Chondrocyte (in vitro differentiated cells): ENCODE results near the gene NPHS2. TPM values are rescaled to one million over a fixed set of nuclear protein-coding genes. Genes with fewer than 3 reads are reported as not detected.

Experiments used
- DNase-seq: peaks from one replicate; pipeline ENCODE4 v3.0.0; 2021; ENCODE audit warnings: mixed read lengths, low spot score
- H3K27ac Mint-ChIP-seq: one replicate; pipeline ENCODE4 v1.8.0; 2021; ENCODE audit warnings: mild to moderate bottlenecking, moderate library complexity, mixed read lengths; ENCODE audit not compliant: unreplicated experiment
- H3K27me3 Mint-ChIP-seq: 2 replicates; pipeline ENCODE4 v1.8.0; 2021; ENCODE audit warnings: low read depth, mixed read lengths
- H3K36me3 Mint-ChIP-seq: 2 replicates; pipeline ENCODE4 v1.8.0; 2021; ENCODE audit warnings: low read depth, mixed read lengths
- H3K4me1 Mint-ChIP-seq: 2 replicates; pipeline ENCODE4 v1.8.0; 2021; ENCODE audit warnings: low read depth, mild to moderate bottlenecking, mixed read lengths
- H3K4me3 Mint-ChIP-seq: one replicate; pipeline ENCODE4 v1.8.0; 2021; ENCODE audit warnings: mild to moderate bottlenecking, moderate library complexity, mixed read lengths; ENCODE audit not compliant: unreplicated experiment
- H3K9me3 Mint-ChIP-seq: 2 replicates; pipeline ENCODE4 v1.8.0; 2021; ENCODE audit warnings: low read depth, mixed read lengths
- total RNA-seq: library from RNA; stranded (reverse); gene quantifications from 3 replicates; pipeline ENCODE4 v1.2.1, GENCODE V29; 2021
- TF ChIP-seq, protein P1 (sequence below): fragments of 200-600 bp; sonication (generic); IDR thresholded peaks from 2 replicates; pipeline ENCODE4 v1.5.0; 2021; ENCODE audit warnings: antibody characterized with exemption, mild to moderate bottlenecking, moderate library complexity

Gene NPHS2
- total RNA-seq, 1 donor from 2014 or later, result not detected

DNA sequence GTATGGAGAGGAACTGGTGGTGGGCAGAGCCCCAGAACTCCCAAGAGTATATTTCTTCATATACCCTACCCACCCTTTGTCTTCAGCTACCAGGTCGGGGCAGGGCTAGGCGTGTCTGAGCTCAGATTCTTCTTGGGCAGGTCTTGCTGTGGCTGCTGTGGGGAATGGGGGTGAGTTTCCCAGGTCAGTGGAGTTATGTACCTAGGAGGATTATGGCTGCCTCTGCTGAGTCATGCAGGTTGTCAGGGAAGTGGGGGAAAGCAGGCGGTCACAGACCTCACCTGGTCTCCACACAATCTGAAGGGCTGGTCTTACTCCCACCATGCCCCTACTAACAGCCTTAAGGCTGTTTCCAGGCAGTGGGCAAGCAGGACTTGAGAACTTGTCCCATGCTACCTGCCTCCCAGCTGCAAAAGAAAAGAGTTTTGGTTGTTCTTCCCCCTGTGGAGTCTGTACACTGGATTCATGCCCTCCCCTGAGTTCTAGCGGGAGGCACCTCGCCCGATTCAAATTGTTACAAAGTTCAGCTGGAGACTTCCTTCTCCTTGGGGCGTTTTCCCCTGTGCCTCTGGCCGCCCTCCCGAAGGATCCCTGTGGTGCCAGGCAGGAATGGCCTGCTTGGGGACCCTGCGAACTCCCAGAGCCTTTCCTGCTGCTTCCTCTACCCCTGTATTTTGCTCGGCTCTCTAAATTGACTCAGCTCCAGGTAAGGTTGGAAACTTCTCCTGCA, 58.6 kb downstream of the NPHS2 start:
- peaks cover 1% of the 10 kb centered on the region for H3K36me3 Mint-ChIP-seq
- H3K4me3 Mint-ChIP-seq, result no peak overlapping the region
- H3K4me1 Mint-ChIP-seq, result no peaks in the 10 kb centered on the region
- H3K27ac Mint-ChIP-seq, result no peak overlapping the region
- peaks cover 27% of the 10 kb centered on the region for H3K9me3 Mint-ChIP-seq
- peaks cover 35% of the 10 kb centered on the region for H3K27me3 Mint-ChIP-seq
- DNase-seq, result no peak
- TF ChIP-seq, protein P1, sequence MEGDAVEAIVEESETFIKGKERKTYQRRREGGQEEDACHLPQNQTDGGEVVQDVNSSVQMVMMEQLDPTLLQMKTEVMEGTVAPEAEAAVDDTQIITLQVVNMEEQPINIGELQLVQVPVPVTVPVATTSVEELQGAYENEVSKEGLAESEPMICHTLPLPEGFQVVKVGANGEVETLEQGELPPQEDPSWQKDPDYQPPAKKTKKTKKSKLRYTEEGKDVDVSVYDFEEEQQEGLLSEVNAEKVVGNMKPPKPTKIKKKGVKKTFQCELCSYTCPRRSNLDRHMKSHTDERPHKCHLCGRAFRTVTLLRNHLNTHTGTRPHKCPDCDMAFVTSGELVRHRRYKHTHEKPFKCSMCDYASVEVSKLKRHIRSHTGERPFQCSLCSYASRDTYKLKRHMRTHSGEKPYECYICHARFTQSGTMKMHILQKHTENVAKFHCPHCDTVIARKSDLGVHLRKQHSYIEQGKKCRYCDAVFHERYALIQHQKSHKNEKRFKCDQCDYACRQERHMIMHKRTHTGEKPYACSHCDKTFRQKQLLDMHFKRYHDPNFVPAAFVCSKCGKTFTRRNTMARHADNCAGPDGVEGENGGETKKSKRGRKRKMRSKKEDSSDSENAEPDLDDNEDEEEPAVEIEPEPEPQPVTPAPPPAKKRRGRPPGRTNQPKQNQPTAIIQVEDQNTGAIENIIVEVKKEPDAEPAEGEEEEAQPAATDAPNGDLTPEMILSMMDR, result no peak

DNA sequence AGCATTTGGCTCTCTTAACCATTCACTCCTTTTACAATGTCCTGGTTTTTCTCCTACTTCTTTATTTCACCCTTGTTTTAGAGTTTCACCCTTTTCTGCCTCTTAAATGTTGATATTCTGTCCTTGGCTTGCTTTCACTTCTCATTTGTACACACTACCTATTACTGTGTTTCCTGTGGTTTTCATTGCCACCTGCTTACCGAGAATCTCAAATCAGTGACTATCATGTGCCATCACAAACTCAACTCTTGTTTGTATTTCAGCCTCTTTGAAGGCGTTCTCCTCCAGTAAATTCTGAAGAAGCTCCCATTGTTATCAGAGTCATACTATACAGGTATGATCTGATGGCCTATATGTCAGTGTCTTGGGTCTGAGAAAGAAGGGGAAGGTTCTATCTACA, 65.7 kb downstream of the NPHS2 start:
- no peak overlapping the region for H3K27ac Mint-ChIP-seq
- peaks cover 27% of the 10 kb centered on the region for H3K27me3 Mint-ChIP-seq
- H3K4me1 Mint-ChIP-seq, result no peaks in the 10 kb centered on the region
- no peak overlapping the region for H3K4me3 Mint-ChIP-seq
- peaks cover 16% of the 10 kb centered on the region for H3K9me3 Mint-ChIP-seq
- DNase-seq, result no peak
- peaks cover 3% of the 10 kb centered on the region for H3K36me3 Mint-ChIP-seq
- TF ChIP-seq, protein P1, result no peak

DNA sequence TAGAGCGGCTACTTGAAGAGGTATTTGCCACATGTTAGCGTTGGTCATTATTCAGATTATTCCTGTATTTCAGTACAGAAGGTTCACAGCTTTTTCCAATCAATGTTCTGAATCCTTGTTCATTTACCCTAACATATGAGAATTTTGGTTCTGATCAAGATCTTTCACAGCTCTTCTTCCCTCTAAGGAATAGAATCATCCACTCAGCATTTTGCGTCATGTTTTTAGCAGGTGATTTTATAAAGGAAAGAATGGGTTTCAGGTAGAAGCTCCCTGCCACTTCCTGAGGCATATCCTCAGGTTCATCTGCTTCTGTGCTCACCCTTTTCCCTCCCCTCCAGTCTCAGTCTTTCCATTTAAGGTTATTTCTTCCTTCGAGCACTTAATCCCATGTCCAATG, 66.4 kb downstream of the NPHS2 start:
- peaks cover 22% of the 10 kb centered on the region for H3K27me3 Mint-ChIP-seq
- DNase-seq, result no peak
- peaks cover 3% of the 10 kb centered on the region for H3K36me3 Mint-ChIP-seq
- H3K27ac Mint-ChIP-seq, result no peak overlapping the region
- peaks cover 16% of the 10 kb centered on the region for H3K9me3 Mint-ChIP-seq
- TF ChIP-seq, protein P1, result no peak
- H3K4me3 Mint-ChIP-seq, result no peak overlapping the region
- no peaks in the 10 kb centered on the region for H3K4me1 Mint-ChIP-seq

DNA sequence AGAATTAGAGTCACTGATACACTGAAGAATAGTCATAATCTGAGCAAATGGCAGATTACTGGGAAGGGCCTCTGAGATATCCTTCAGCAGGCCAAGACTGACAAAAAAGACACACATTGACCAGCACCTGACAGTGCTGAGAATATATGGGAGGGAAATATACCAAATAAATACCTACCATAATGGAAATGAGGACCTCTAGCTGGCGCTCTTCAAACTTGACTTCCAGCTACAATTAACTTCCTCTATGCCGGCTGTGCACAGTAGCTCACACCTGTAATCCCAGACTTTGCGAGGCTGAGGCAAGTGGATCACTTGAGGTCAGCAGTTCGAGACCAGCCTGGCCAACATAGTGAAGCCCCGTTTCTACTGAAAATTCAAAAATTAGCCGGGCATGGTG, 69.5 kb downstream of the NPHS2 start:
- peaks cover 15% of the 10 kb centered on the region for H3K27me3 Mint-ChIP-seq
- peaks cover 1% of the 10 kb centered on the region for H3K36me3 Mint-ChIP-seq
- no peaks in the 10 kb centered on the region for H3K9me3 Mint-ChIP-seq

More for the DNA sequence above, 69.5 kb downstream of the NPHS2 start:
- no peak for DNase-seq
- Mint-ChIP-seq H3K27ac (no peak overlapping the region), H3K4me1 (no peaks in the 10 kb centered on the region), H3K4me3 (no peak overlapping the region)
- TF ChIP-seq, protein P1, result no peak

Other genes starting within 250 kb of the NPHS2 start
- 0.20 to 0.23 TPM in 2 of 3 replicates, not detected in the other for gene AXDND1, start 210.0 kb downstream of the NPHS2 start, total RNA-seq
- not detected in 3 replicates for gene TDRD5, start 15.9 kb upstream of the NPHS2 start, total RNA-seq
- not detected in 3 replicates for gene FAM163A, start 167.3 kb upstream of the NPHS2 start, total RNA-seq